B cell (primary cell): ENCODE data around the gene YBEY.

ENCODE experiments used
- CTCF ChIP-seq: fragments of 200-600 bp; IDR thresholded peaks from one replicate; pipeline ENCODE4 v1.8.0; 2022; ENCODE audit warnings: antibody characterized with exemption, mild to moderate bottlenecking
- EZH2 ChIP-seq: IDR thresholded peaks from 2 replicates; pipeline ENCODE4 v1.6.1; 2012; ENCODE audit warnings: borderline replicate concordance, low read depth, mild to moderate bottlenecking, moderate library complexity, low read length; ENCODE audit not compliant: insufficient read depth, poor library complexity, severe bottlenecking

GRCh38 chr21:46284077-46284644 lies 2.0 kb upstream of the YBEY start:
- no peak for TF ChIP-seq EZH2
- TF ChIP-seq CTCF = no peak
